Uterus (tissue), 2 donors: ENCODE results near the gene CHST8.
A peak's percentile ranks its signal among the peaks of the same experiment; 100 is the strongest.

Source experiments
- CTCF ChIP-seq, 4 experiments: fragments of 200-600 bp in 2 of 4; fragments of 450-650 bp in 2 of 4; sonication (generic) in 2 of 4; IDR thresholded peaks; one replicate each; pipeline ENCODE4 v1.5.1; 2016 to 2019; ENCODE audit warnings: antibody characterized with exemption in 4 of 4, mild to moderate bottlenecking in 2 of 4, moderate library complexity in 1 of 4
- POLR2A ChIP-seq, 2 donors: fragments of 450-650 bp; IDR thresholded peaks; one replicate each; pipeline ENCODE4 v1.6.1; 2016; ENCODE audit warnings: antibody characterized with exemption in 2 of 2, mild to moderate bottlenecking in 1 of 2, moderate library complexity in 1 of 2

- no peak for TF ChIP-seq POLR2A (IDR thresholded peaks at IDR 0.05)
- peak; percentile 53 to 81 (median 69) for TF ChIP-seq CTCF (IDR thresholded peaks at IDR 0.05)
Observed at GRCh38 chr19:33771384-33772101, 149.8 kb downstream of the CHST8 start.
